ENCODE data around the gene ZNF827. TPM values are rescaled to one million over a fixed set of nuclear protein-coding genes. Genes with fewer than 3 reads are reported as not detected.

Gene ZNF827
- total RNA-seq, 1 experiment from 2014 or later: 6.3 TPM

DNA sequence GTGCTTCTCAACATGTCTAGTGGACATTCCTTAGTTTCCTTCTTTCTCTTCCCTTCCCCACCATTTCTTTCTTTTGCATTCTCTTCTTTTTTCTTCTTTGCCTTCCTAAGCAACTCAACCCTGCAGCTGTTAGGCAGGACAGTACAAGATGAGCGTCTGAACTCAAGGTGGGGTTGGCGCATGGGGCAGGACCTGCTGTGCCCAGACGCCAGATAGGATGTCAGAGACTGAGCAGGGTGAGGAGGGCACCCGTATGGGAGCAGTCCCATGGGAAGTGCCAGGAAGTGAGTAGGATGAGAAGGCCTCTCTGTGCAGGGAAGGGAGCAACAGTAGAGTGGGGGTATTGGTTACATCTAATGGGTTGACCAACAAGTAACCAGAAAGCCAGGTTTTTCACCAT is 38.1 kb upstream of the ZNF827 start:
- no TSS peak for BruUV-seq (replicated peaks)
- in situ Hi-C loops (cut with HindIII; ENCODE audit: low pct_unique_long_range_greater_than_20kb, low sequenced_read_pairs): no loop called here
- CTCF ChIA-PET: no interaction called here

DNA sequence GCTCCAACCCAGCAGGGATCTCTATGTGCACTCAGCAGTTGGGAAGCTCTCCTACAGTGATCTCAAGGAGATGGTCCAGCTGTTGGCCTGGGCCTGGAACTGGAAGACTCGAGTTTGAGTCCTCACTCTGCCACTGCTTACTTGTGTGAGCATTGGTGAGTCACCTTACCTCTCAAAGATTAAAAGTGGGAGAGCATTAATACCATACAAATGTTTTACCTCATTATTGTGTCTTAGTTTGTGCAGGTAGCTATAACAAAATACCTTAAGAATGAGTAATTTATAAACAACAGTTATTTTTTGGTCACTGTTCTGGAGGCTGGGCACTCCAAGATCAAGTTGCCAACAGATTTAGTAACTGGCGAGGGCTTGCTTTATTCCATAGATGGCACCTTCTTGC is 21.4 kb upstream of the ZNF827 start:
- intact Hi-C loops (cut with micrococcal nuclease; ENCODE audit: unreplicated experiment) (no loop called here), in situ Hi-C loops (cut with HindIII; ENCODE audit: low pct_unique_long_range_greater_than_20kb, low sequenced_read_pairs) (no loop called here)
- H3K27me3 ChIP-seq (ENCODE audit: control insufficient read depth, insufficient read depth, low read length): no peaks in the 10 kb centered on the region
- BruUV-seq (replicated peaks): no TSS peak
- peaks cover 2% of the 10 kb centered on the region; the same call in 1 of the 2 replicates for H3K4me1 ChIP-seq (ENCODE audit: control insufficient read depth, insufficient read depth, low read length)
- H3K27ac ChIP-seq (ENCODE audit: low read length): no peak overlapping the region
- CTCF ChIA-PET: no interaction called here
- POLR2A ChIA-PET: no interaction called here
- TF ChIP-seq POLR2AphosphoS5 (IDR thresholded peaks at IDR 0.05; ENCODE audit: low read depth, low read length) (no peak), SIN3A (IDR thresholded peaks at IDR 0.05; ENCODE audit: borderline replicate concordance, insufficient read depth, low read depth, low read length) (no peak), TCF7L2 (IDR thresholded peaks at IDR 0.05; ENCODE audit: low read depth, low read length) (no peak)
- TF ChIP-seq, protein P1, sequence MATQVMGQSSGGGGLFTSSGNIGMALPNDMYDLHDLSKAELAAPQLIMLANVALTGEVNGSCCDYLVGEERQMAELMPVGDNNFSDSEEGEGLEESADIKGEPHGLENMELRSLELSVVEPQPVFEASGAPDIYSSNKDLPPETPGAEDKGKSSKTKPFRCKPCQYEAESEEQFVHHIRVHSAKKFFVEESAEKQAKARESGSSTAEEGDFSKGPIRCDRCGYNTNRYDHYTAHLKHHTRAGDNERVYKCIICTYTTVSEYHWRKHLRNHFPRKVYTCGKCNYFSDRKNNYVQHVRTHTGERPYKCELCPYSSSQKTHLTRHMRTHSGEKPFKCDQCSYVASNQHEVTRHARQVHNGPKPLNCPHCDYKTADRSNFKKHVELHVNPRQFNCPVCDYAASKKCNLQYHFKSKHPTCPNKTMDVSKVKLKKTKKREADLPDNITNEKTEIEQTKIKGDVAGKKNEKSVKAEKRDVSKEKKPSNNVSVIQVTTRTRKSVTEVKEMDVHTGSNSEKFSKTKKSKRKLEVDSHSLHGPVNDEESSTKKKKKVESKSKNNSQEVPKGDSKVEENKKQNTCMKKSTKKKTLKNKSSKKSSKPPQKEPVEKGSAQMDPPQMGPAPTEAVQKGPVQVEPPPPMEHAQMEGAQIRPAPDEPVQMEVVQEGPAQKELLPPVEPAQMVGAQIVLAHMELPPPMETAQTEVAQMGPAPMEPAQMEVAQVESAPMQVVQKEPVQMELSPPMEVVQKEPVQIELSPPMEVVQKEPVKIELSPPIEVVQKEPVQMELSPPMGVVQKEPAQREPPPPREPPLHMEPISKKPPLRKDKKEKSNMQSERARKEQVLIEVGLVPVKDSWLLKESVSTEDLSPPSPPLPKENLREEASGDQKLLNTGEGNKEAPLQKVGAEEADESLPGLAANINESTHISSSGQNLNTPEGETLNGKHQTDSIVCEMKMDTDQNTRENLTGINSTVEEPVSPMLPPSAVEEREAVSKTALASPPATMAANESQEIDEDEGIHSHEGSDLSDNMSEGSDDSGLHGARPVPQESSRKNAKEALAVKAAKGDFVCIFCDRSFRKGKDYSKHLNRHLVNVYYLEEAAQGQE (IDR thresholded peaks at IDR 0.05; ENCODE audit: insufficient read depth in 1 of 2, low read depth in 2 of 2, low read length in 1 of 2): no peak
- TF ChIP-seq, protein P2, sequence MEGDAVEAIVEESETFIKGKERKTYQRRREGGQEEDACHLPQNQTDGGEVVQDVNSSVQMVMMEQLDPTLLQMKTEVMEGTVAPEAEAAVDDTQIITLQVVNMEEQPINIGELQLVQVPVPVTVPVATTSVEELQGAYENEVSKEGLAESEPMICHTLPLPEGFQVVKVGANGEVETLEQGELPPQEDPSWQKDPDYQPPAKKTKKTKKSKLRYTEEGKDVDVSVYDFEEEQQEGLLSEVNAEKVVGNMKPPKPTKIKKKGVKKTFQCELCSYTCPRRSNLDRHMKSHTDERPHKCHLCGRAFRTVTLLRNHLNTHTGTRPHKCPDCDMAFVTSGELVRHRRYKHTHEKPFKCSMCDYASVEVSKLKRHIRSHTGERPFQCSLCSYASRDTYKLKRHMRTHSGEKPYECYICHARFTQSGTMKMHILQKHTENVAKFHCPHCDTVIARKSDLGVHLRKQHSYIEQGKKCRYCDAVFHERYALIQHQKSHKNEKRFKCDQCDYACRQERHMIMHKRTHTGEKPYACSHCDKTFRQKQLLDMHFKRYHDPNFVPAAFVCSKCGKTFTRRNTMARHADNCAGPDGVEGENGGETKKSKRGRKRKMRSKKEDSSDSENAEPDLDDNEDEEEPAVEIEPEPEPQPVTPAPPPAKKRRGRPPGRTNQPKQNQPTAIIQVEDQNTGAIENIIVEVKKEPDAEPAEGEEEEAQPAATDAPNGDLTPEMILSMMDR (IDR thresholded peaks at IDR 0.05): no peak
- no peaks in the 10 kb centered on the region for H3K9me3 ChIP-seq (ENCODE audit: control insufficient read depth, insufficient read depth, low read depth, low read length)
- no peak for ATAC-seq
- H3K36me3 ChIP-seq (ENCODE audit: control insufficient read depth, insufficient read depth, low read length): no peaks in the 10 kb centered on the region
- DNase-seq (ENCODE audit: low read depth, low spot score): no peak
- H3K4me3 ChIP-seq (ENCODE audit: low read depth in 2 of 2, low read length in 2 of 2): no peak overlapping the region

More for the DNA sequence above, 38.1 kb upstream of the ZNF827 start:
- no peak for ATAC-seq
- intact Hi-C loops (cut with micrococcal nuclease; ENCODE audit: unreplicated experiment): no loop called here
- POLR2A ChIA-PET: no interaction called here
- no peaks in the 10 kb centered on the region for H3K36me3 ChIP-seq (ENCODE audit: control insufficient read depth, insufficient read depth, low read length)
- H3K4me1 ChIP-seq (ENCODE audit: control insufficient read depth, insufficient read depth, low read length): no peaks in the 10 kb centered on the region
- H3K27me3 ChIP-seq (ENCODE audit: control insufficient read depth, insufficient read depth, low read length): no peaks in the 10 kb centered on the region
- DNase-seq (ENCODE audit: low read depth, low spot score): no peak
- no peaks in the 10 kb centered on the region for H3K9me3 ChIP-seq (ENCODE audit: control insufficient read depth, insufficient read depth, low read depth, low read length)
- TF ChIP-seq TCF7L2 (IDR thresholded peaks at IDR 0.05; ENCODE audit: low read depth, low read length): no peak
- TF ChIP-seq, protein P2 (IDR thresholded peaks at IDR 0.05): no peak
- TF ChIP-seq POLR2AphosphoS5 (IDR thresholded peaks at IDR 0.05; ENCODE audit: low read depth, low read length): no peak
- TF ChIP-seq, protein P1 (IDR thresholded peaks at IDR 0.05; ENCODE audit: insufficient read depth in 1 of 2, low read depth in 2 of 2, low read length in 1 of 2): no peak
- no peak for TF ChIP-seq SIN3A (IDR thresholded peaks at IDR 0.05; ENCODE audit: borderline replicate concordance, insufficient read depth, low read depth, low read length)
- no peak overlapping the region for H3K4me3 ChIP-seq (ENCODE audit: low read depth in 2 of 2, low read length in 2 of 2)
- no peak overlapping the region for H3K27ac ChIP-seq (ENCODE audit: low read length)
